GM15510 (cell line): Measurements from ENCODE around the gene SEMA4F.
A peak's percentile ranks its signal among the peaks of the same experiment; 100 is the strongest.

ENCODE experiments used
- POLR2A ChIP-seq: IDR thresholded peaks from 3 replicates; pipeline ENCODE4 v1.6.1; 2011; ENCODE audit warnings: borderline replicate concordance; ENCODE audit not compliant: insufficient read length; ENCODE audit errors: extremely low read depth

The SEMA4F gene

GRCh38 chr2:74653985-74654882, at the start of gene SEMA4F:
TSS of gene SEMA4F (plus strand) at chr2:74654247. CDS start at chr2:74654377, 130 bp downstream.
- TF ChIP-seq POLR2A: peak; percentile 42

- no peak for TF ChIP-seq POLR2A
Observed at GRCh38 chr2:74606927-74607326, 47.1 kb upstream of the SEMA4F start.

- no peak for TF ChIP-seq POLR2A
Observed at GRCh38 chr2:74617122-74617521, 36.9 kb upstream of the SEMA4F start.

- no peak for TF ChIP-seq POLR2A
Observed at GRCh38 chr2:74618410-74619083, 35.5 kb upstream of the SEMA4F start.

- TF ChIP-seq POLR2A: no peak
Observed at GRCh38 chr2:74619651-74620297, 34.3 kb upstream of the SEMA4F start.

- TF ChIP-seq POLR2A: no peak
Observed at GRCh38 chr2:74620671-74621070, 33.4 kb upstream of the SEMA4F start.

- TF ChIP-seq POLR2A: no peak
Observed at GRCh38 chr2:74625658-74626425, 28.2 kb upstream of the SEMA4F start.

- no peak for TF ChIP-seq POLR2A
Observed at GRCh38 chr2:74628538-74629105, 25.4 kb upstream of the SEMA4F start.

- no peak for TF ChIP-seq POLR2A
Observed at GRCh38 chr2:74632209-74632938, 21.7 kb upstream of the SEMA4F start.

GRCh38 chr2:74632939-74633312, 21.1 kb upstream of the SEMA4F start:
- no peak for TF ChIP-seq POLR2A

GRCh38 chr2:74639550-74639949, 14.5 kb upstream of the SEMA4F start:
- no peak for TF ChIP-seq POLR2A

GRCh38 chr2:74645344-74645743, 8.7 kb upstream of the SEMA4F start:
- no peak for TF ChIP-seq POLR2A

GRCh38 chr2:74646201-74646600, 7.8 kb upstream of the SEMA4F start:
- no peak for TF ChIP-seq POLR2A

- TF ChIP-seq POLR2A: no peak
Observed at GRCh38 chr2:74646834-74647482, 7.1 kb upstream of the SEMA4F start.

GRCh38 chr2:74648009-74648443, 6.0 kb upstream of the SEMA4F start, which contains the start of gene M1AP:
TSS of gene M1AP (minus strand) at chr2:74648330. CDS start at chr2:74640275, 8,055 bp downstream.
- TF ChIP-seq POLR2A: no peak
